ENCODE results near the gene ESAM.

DNA sequence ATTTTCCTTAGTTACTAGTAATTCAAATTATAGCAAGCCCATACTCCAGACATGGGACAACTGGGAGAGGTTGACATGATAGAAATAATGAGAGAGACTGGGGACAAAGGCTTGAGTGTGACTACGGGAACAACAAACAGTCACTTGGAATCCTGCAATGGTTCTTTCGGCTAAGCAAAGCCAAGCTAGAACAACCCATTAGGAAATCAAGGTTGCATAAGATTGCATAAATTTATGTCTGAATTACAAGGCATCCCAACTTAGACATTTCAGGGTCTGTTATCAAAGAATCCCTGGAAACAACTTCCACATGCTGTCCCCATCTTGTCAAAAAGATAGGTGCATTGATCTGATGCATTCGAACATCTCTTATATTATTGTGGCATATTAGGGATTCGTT is 32.5 kb downstream of the ESAM start:
- TF ChIP-seq, protein P1, sequence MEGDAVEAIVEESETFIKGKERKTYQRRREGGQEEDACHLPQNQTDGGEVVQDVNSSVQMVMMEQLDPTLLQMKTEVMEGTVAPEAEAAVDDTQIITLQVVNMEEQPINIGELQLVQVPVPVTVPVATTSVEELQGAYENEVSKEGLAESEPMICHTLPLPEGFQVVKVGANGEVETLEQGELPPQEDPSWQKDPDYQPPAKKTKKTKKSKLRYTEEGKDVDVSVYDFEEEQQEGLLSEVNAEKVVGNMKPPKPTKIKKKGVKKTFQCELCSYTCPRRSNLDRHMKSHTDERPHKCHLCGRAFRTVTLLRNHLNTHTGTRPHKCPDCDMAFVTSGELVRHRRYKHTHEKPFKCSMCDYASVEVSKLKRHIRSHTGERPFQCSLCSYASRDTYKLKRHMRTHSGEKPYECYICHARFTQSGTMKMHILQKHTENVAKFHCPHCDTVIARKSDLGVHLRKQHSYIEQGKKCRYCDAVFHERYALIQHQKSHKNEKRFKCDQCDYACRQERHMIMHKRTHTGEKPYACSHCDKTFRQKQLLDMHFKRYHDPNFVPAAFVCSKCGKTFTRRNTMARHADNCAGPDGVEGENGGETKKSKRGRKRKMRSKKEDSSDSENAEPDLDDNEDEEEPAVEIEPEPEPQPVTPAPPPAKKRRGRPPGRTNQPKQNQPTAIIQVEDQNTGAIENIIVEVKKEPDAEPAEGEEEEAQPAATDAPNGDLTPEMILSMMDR (IDR thresholded peaks at IDR 0.05; ENCODE audit: low read depth, low read length, missing input control): no peak
- TF ChIP-seq, protein P2, sequence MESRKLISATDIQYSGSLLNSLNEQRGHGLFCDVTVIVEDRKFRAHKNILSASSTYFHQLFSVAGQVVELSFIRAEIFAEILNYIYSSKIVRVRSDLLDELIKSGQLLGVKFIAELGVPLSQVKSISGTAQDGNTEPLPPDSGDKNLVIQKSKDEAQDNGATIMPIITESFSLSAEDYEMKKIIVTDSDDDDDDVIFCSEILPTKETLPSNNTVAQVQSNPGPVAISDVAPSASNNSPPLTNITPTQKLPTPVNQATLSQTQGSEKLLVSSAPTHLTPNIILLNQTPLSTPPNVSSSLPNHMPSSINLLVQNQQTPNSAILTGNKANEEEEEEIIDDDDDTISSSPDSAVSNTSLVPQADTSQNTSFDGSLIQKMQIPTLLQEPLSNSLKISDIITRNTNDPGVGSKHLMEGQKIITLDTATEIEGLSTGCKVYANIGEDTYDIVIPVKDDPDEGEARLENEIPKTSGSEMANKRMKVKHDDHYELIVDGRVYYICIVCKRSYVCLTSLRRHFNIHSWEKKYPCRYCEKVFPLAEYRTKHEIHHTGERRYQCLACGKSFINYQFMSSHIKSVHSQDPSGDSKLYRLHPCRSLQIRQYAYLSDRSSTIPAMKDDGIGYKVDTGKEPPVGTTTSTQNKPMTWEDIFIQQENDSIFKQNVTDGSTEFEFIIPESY (IDR thresholded peaks at IDR 0.05): no peak
- TF ChIP-seq GABPA (IDR thresholded peaks at IDR 0.05 in 1 of 2, conservative IDR thresholded peaks at IDR 0.05 in 1 of 2) (no peak), YY1 (IDR thresholded peaks at IDR 0.05) (no peak), RAD21 (IDR thresholded peaks at IDR 0.05) (no peak), JUND (IDR thresholded peaks at IDR 0.05) (no peak), TAF1 (conservative IDR thresholded peaks at IDR 0.05) (no peak), HNF4A (conservative IDR thresholded peaks at IDR 0.05) (no peak), EGR1 (IDR thresholded peaks at IDR 0.05; ENCODE audit: low read depth in 2 of 2) (no peak)
- TF ChIP-seq, protein P3, sequence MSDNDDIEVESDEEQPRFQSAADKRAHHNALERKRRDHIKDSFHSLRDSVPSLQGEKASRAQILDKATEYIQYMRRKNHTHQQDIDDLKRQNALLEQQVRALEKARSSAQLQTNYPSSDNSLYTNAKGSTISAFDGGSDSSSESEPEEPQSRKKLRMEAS (IDR thresholded peaks at IDR 0.05): no peak
- TF ChIP-seq, protein P4, sequence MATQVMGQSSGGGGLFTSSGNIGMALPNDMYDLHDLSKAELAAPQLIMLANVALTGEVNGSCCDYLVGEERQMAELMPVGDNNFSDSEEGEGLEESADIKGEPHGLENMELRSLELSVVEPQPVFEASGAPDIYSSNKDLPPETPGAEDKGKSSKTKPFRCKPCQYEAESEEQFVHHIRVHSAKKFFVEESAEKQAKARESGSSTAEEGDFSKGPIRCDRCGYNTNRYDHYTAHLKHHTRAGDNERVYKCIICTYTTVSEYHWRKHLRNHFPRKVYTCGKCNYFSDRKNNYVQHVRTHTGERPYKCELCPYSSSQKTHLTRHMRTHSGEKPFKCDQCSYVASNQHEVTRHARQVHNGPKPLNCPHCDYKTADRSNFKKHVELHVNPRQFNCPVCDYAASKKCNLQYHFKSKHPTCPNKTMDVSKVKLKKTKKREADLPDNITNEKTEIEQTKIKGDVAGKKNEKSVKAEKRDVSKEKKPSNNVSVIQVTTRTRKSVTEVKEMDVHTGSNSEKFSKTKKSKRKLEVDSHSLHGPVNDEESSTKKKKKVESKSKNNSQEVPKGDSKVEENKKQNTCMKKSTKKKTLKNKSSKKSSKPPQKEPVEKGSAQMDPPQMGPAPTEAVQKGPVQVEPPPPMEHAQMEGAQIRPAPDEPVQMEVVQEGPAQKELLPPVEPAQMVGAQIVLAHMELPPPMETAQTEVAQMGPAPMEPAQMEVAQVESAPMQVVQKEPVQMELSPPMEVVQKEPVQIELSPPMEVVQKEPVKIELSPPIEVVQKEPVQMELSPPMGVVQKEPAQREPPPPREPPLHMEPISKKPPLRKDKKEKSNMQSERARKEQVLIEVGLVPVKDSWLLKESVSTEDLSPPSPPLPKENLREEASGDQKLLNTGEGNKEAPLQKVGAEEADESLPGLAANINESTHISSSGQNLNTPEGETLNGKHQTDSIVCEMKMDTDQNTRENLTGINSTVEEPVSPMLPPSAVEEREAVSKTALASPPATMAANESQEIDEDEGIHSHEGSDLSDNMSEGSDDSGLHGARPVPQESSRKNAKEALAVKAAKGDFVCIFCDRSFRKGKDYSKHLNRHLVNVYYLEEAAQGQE (IDR thresholded peaks at IDR 0.05): no peak
- TF ChIP-seq, protein P5, sequence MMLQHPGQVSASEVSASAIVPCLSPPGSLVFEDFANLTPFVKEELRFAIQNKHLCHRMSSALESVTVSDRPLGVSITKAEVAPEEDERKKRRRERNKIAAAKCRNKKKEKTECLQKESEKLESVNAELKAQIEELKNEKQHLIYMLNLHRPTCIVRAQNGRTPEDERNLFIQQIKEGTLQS (IDR thresholded peaks at IDR 0.05): no peak

Data from liver (tissue), 3 donors.